Mucosa of stomach (tissue), 1 donor: ENCODE measurements around the gene FEN1.
A peak's percentile ranks its signal among the peaks of the same experiment; 100 is the strongest.

Experiments used
- H3K27me3 ChIP-seq: one replicate; pipeline ENCODE4 v1.7.0; 2013; ENCODE audit warnings: mild to moderate bottlenecking, low read length; ENCODE audit not compliant: control insufficient read depth, insufficient read depth
- H3K36me3 ChIP-seq: one replicate; pipeline ENCODE4 v1.7.0; 2013; ENCODE audit warnings: low read length; ENCODE audit not compliant: control insufficient read depth, insufficient read depth
- H3K4me1 ChIP-seq: one replicate; pipeline ENCODE4 v1.7.0; 2013; ENCODE audit warnings: mild to moderate bottlenecking, low read length; ENCODE audit not compliant: control insufficient read depth, insufficient read depth
- H3K4me3 ChIP-seq: one replicate; pipeline ENCODE4 v1.7.0; 2013; ENCODE audit warnings: low read length
- H3K9ac ChIP-seq: one replicate; pipeline ENCODE4 v1.7.0; 2013; ENCODE audit warnings: mild to moderate bottlenecking, low read length, moderate library complexity
- H3K9me3 ChIP-seq: one replicate; pipeline ENCODE4 v1.7.0; 2013; ENCODE audit warnings: mild to moderate bottlenecking, low read length, moderate library complexity; ENCODE audit not compliant: control insufficient read depth
- donor health status: Pancreatic carcinoma.

FEN1 gene

DNA sequence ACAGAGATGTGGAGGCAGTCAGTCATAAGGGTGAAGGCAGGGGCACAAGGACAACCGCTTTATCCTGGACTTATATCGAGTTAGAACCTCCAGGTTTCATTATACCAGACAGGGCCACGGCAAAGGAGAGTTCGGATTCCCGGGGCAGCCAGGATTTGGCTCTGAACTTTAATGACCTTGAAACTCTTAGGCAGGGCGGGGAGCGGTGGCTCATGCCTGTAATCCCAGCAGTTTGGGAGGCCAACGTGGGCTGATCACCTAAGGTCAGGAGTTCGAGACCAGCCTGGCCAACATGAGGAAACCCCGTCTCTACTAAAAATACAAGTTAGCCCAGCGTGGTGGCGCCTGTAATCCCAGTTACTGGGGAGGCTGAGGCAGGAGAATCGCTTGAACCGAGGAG, 41.3 kb upstream of the FEN1 start:
- Histone ChIP-seq H3K4me1 (peaks cover 47% of the 10 kb centered on the region), H3K36me3 (no peaks in the 10 kb centered on the region), H3K9me3 (no peaks in the 10 kb centered on the region), H3K4me3 (no peak overlapping the region), H3K27me3 (no peaks in the 10 kb centered on the region), H3K9ac (no peak overlapping the region)

DNA sequence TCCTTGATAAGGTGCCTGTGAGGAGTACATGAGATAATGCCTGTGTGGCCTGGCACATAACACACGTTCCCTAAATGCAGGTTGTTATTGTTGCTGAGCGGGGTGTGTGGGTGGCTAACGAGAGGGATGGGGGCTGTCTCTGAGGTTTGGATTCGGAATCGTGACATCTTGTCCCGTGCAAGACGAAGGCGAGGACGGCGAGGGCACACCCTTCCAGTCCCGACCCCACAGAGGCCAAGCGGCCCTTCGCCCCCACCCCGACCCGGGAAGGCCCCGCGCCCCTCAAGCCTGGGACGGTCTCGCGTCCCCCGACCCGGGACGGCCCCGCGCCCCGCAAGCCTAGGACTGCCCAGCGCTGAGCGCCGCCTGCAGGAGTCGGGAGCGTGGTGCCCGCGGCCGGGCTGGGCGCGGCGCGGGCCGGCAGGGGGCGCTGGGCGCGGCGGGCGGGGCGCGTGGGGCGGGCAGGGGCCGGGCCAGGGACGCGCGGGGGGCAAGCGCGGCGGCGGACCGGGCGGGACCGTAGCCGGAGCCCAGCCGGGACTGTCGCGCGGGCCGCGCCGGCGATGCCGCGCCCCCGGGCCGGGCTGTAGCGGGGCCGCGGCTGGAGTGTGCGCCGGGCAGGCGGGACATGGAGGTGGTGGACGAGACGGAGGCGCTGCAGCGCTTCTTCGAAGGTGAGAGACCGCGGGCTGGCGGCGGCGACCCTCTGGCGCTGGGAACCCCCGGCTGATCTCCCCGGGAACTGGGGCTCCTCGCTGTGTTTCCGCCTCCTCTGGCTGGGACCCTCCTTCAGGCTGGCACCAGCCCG, 40.4 kb upstream of the FEN1 start, which contains the start of gene MYRF:
TSS of gene MYRF (plus strand) at position 520 of the 808 bp plus-strand sequence. CDS start at position 629, 109 bp downstream.
- H3K9ac ChIP-seq, result peak within 1 kb of the TSS; percentile 93
- H3K27me3 ChIP-seq, result no peaks in the 10 kb centered on the region
- no peaks in the 10 kb centered on the region for H3K36me3 ChIP-seq
- H3K9me3 ChIP-seq, result no peaks in the 10 kb centered on the region
- peaks cover 52% of the 10 kb centered on the region for H3K4me1 ChIP-seq
- H3K4me3 ChIP-seq, result peak within 1 kb of the TSS; percentile 82

- no peaks in the 10 kb centered on the region for H3K36me3 ChIP-seq
- H3K9ac ChIP-seq, result peak overlapping the region; percentile 93
- H3K27me3 ChIP-seq, result no peaks in the 10 kb centered on the region
These were observed 39.7 kb upstream of the FEN1 start for GRCh38 chr11:61752925-61753521.

GRCh38 chr11:61753672-61754071, 39.0 kb upstream of the FEN1 start:
- Histone ChIP-seq H3K27me3 (no peaks in the 10 kb centered on the region), H3K4me1 (peaks cover 55% of the 10 kb centered on the region), H3K9me3 (no peaks in the 10 kb centered on the region), H3K36me3 (no peaks in the 10 kb centered on the region), H3K4me3 (peak overlapping the region; percentile 82), H3K9ac (peak overlapping the region; percentile 93)

More at GRCh38 chr11:61752925-61753521, 39.7 kb upstream of the FEN1 start:
- H3K4me1 ChIP-seq, result peaks cover 52% of the 10 kb centered on the region
- H3K4me3 ChIP-seq, result peak overlapping the region; percentile 82
- no peaks in the 10 kb centered on the region for H3K9me3 ChIP-seq

DNA sequence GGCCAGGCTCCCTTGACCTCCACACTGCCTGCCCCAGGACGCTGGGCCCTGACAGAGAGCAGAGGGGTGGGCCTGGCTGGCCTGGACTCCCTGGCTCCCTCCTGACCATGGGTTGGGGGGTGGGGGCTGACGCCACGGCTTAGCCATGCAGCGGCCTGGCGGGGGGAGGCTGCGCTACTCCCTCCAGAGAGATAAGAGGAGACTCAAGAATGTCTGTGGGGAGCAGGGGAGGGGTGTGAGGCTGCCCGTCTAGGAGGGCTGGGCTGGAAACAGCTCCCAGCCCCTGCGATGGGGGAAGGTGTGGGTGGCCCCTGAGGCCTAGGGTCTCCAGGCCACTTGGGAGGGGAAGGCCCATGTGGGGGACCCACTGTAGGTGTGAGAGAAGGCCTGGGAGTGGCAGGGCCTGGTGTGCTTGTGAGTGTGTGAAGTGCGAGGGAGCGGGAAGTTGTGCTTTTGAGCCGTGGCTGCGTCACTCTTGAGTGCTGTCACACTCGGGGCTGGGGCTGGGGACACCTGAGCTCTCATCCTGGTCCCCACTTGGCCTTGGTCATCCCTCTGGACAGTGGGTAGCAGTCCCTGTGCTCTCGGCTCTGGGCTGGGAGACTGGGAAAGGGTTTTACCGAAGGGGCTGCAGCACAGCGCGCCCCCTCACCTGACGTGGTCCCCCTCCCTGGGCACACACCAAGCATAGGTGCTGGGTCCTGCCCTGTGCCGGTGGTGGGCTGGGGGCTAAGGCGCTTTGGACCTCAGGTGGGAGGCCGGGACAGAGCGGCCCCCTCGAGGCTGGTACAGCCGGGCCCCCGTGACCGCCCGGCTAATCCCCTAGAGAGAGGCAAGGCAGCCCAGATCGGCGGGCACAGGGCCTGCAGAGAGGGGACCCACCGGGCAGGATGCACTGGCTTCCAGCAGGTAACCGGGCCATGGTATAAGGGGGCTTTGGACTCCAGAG, 37.9 kb upstream of the FEN1 start:
- Histone ChIP-seq H3K27me3 (no peaks in the 10 kb centered on the region), H3K9me3 (no peaks in the 10 kb centered on the region), H3K4me3 (peak overlapping the region; percentile 82), H3K4me1 (peaks cover 65% of the 10 kb centered on the region), H3K36me3 (no peaks in the 10 kb centered on the region), H3K9ac (peak overlapping the region; percentile 93)

GRCh38 chr11:61756147-61756451, 36.6 kb upstream of the FEN1 start:
- Histone ChIP-seq H3K27me3 (no peaks in the 10 kb centered on the region), H3K9ac (peak overlapping the region; percentile 93), H3K4me3 (peak overlapping the region; percentile 18), H3K4me1 (peaks cover 77% of the 10 kb centered on the region), H3K36me3 (no peaks in the 10 kb centered on the region), H3K9me3 (no peaks in the 10 kb centered on the region)

DNA sequence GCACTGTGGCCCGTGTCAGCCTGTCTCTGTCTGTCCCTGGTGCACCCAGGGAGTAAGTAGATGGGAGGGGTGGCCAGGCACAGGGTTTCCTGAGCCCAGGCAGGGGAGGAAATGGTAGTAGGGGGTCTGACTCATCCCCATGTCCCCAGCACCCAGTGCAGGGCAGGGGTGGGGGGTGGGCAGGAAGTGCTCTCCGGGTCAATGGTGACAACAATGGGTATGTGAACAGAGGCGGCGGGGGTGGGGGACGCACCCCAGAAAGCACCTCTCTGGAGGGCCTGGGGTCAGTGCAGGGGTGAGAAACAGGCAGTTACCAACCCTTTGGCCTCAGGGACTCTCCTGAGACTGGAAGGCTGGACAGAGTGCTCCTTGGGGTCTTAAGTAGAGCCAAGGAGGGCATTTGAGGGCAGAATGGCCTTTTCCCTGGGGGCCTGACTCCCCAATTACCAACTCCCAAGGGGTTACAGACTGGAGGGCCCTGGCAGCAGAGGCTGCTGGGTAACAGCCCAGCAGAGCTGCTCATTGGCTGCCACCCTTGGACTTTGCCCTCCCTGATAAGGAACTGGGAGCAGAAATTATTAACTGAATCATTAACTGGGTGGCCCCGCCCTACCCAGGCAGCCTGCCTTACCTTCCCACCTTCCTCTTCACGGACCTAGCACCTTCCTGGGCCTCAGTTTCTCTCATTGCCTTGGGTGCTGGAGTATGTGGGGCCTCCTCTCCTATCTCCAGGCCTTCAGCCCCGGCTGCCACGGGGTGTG, 36.1 kb upstream of the FEN1 start:
- Histone ChIP-seq H3K9me3 (no peaks in the 10 kb centered on the region), H3K9ac (peak overlapping the region; percentile 93), H3K4me3 (peak overlapping the region; percentile 59), H3K27me3 (no peaks in the 10 kb centered on the region), H3K4me1 (peaks cover 82% of the 10 kb centered on the region), H3K36me3 (no peaks in the 10 kb centered on the region)

- H3K4me3 ChIP-seq, result peak overlapping the region; percentile 59
- peak overlapping the region; percentile 93 for H3K9ac ChIP-seq
- H3K4me1 ChIP-seq, result peaks cover 83% of the 10 kb centered on the region
- no peaks in the 10 kb centered on the region for H3K27me3 ChIP-seq
- no peaks in the 10 kb centered on the region for H3K9me3 ChIP-seq
- no peaks in the 10 kb centered on the region for H3K36me3 ChIP-seq
These were observed 35.4 kb upstream of the FEN1 start for GRCh38 chr11:61757213-61757862.

DNA sequence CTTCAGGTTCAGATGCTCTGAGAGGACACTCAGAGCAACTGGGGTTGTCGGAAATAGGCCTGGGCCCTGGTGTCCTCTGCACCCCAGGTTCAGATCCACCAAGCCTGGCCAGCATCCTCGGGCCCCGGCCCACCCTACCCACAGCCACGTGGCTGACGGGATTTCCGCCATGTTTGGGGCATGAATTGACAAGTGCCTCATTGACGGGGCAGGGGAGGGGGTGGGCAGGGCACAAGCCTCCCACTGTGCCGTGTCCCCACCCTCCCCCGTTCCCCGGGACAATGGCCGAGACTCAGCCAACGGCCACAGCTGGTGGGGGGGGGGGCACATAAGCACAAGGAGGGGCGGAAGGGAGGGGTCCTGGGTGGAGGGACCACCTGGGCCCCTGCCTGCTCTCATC, 31.8 kb upstream of the FEN1 start:
- Histone ChIP-seq H3K4me1 (peaks cover 86% of the 10 kb centered on the region), H3K36me3 (no peaks in the 10 kb centered on the region), H3K9me3 (no peaks in the 10 kb centered on the region), H3K4me3 (no peak overlapping the region), H3K9ac (no peak overlapping the region), H3K27me3 (no peaks in the 10 kb centered on the region)

GRCh38 chr11:61761440-61762222, 31.1 kb upstream of the FEN1 start:
- Histone ChIP-seq H3K4me3 (no peak overlapping the region), H3K27me3 (no peaks in the 10 kb centered on the region), H3K36me3 (no peaks in the 10 kb centered on the region), H3K9ac (peak overlapping the region; percentile 40), H3K4me1 (peaks cover 86% of the 10 kb centered on the region), H3K9me3 (no peaks in the 10 kb centered on the region)
